Measurements from ENCODE around the gene SLX9.

Gene SLX9

DNA sequence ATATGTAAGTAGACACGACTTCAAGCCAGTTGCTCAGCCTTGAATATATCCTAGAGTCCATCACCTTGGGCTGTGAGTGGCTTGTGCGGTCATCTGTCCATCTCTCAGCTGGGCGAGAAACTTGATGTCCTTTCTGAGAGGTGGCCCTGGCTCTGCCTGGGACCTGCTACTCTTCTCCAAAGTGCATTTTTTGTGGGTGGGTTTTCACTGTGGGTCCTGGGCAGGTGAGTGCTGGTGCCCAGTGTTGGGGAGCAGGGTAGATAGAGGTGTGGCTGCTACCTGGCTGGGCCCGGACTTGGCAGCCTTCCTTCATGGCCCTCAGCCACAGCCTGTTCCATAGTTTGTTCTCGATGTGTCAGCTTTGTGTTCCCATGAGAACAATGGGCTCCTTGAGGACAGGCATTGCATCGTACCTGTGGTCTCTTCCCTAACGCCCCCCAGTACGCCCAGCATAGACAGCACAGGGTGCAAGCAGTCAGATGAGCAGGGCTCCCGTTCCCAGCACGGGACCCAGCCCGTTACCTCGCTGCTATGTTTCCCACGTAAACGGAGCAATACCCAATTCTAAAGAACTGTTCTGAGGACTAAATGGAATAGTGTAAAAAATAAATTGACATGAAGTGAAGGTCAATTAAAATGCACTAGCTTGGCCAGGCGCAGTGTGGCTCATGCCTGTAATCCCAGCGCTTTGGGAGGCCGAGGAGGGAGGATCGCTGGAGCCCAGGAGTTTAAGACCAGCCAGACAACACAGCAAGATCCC, 877 bp upstream of the SLX9 start:
- Mint-ChIP-seq H3K9me3 (no peaks in the 10 kb centered on the region), H3K4me1 (ENCODE audit: low read depth) (peaks cover 41% of the 10 kb centered on the region)

DNA sequence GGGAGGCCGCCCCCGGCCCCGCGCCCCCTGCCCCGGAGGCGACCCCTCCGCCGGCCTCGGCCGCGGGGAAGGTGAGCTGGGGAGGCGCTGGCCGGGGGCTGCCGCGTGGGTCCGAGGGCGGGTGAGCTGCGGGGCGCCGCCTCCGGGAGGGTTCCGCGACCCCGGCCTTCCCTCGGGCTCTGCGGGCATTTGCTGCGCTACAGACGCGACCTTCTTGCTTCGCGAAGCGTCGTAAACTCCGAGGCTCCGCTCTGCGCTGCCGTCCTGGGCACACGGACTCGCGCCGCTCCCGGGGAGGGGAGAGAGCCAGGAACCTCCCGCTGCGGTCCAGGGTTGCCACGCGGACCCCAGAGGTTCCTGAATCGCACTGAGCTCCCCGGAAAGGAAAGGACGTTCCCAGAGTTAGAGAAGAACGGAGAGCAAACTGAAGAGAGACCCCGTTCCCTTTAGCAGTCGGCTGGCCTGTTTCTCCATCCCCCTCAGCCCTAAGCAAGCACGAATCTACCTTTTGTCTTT, 345 bp downstream of the SLX9 start:
- Mint-ChIP-seq H3K4me1 (ENCODE audit: low read depth) (peaks cover 45% of the 10 kb centered on the region), H3K27ac (peak overlapping the region; percentile 97), H3K9me3 (no peaks in the 10 kb centered on the region), H3K36me3 (ENCODE audit: low read depth) (peaks cover 38% of the 10 kb centered on the region), H3K27me3 (no peaks in the 10 kb centered on the region), H3K4me3 (peak overlapping the region; percentile 100)

More for the DNA sequence above, 877 bp upstream of the SLX9 start:
- Mint-ChIP-seq H3K4me3 (peak overlapping the region; percentile 100), H3K36me3 (ENCODE audit: low read depth) (peaks cover 27% of the 10 kb centered on the region), H3K27ac (peak overlapping the region; percentile 82), H3K27me3 (no peaks in the 10 kb centered on the region)

DNA sequence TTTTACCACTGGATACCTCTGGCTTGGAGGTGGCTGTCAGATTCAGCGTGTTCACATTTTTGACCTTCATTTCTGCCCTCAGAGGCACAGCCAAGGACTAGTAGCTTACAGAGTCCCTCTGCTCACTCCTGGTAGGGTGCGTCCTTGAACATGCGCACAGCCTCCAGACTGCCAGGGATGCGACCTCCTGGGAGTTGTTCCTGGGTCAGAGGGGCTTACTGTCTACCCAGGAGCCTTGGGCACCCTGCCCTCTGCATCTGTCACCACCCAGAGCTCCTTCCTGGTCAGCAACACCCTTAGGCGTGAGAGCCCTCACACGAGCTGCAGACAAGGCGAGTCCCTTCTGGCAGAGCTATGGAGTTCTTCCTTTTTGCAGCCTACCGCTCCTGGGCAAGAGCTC, 1.7 kb downstream of the SLX9 start:
- Mint-ChIP-seq H3K9me3 (no peaks in the 10 kb centered on the region), H3K4me1 (ENCODE audit: low read depth) (peaks cover 45% of the 10 kb centered on the region), H3K27ac (peak overlapping the region; percentile 97), H3K4me3 (peak overlapping the region; percentile 100), H3K36me3 (ENCODE audit: low read depth) (peaks cover 47% of the 10 kb centered on the region), H3K27me3 (no peaks in the 10 kb centered on the region)

DNA sequence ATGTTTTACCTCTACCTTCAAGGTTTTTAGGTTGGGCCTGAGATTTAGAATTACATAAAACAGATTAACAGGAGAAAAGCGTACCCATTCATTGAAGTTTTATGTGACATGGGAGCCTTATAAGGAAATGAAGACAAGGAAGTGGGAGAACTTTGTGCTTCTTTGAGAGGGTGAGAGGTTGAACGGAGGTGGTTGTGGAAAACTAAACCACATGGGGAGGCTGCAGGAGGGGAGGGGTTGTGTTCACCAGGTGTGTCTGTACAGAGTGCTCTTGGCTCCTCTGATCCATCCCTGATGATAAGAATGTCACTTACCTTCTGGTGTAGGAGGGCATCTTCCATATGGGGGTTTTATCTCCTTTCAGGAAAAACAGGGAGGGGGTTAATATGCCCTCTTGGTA, 2.7 kb downstream of the SLX9 start:
- Mint-ChIP-seq H3K27me3 (no peaks in the 10 kb centered on the region), H3K36me3 (ENCODE audit: low read depth) (peaks cover 47% of the 10 kb centered on the region), H3K9me3 (no peaks in the 10 kb centered on the region), H3K4me1 (ENCODE audit: low read depth) (peaks cover 45% of the 10 kb centered on the region), H3K27ac (peak overlapping the region; percentile 23), H3K4me3 (peak overlapping the region; percentile 100)

DNA sequence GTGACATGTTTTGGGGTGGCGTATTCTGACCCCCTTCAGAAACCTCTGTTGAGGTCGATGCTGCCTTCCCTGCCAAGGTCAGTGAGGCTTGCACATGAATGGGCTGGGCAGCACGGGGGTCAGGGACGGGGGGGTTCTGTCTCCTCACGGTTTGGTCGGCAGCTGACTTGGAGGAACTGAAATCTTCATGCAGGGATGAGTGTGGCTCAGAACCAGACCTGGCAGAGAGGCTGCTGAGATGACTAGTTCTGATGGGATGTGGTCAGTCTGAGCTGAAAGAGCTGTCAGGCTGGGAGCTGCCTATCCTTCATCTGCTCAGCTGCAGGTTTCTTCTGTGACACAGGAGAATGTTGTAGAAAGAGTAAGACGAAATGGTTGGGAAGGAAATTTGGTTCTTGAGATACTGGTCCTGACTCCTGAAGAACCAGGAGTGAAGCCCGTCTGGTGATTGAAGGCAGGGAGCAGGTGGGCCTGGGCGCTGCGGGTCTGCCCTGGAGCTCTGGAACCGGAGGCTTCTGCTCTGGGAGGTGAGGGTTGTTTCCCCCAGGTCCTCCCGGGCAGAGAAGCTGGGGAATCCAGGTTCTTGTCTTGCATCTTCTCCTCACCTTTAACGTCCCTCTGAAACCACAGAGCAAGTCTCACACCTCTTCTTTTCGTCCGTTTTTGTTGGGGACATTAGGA, 3.3 kb downstream of the SLX9 start:
- Mint-ChIP-seq H3K27ac (no peak overlapping the region), H3K27me3 (no peaks in the 10 kb centered on the region), H3K36me3 (ENCODE audit: low read depth) (peaks cover 47% of the 10 kb centered on the region), H3K4me1 (ENCODE audit: low read depth) (peaks cover 45% of the 10 kb centered on the region), H3K9me3 (no peaks in the 10 kb centered on the region), H3K4me3 (no peak overlapping the region)

DNA sequence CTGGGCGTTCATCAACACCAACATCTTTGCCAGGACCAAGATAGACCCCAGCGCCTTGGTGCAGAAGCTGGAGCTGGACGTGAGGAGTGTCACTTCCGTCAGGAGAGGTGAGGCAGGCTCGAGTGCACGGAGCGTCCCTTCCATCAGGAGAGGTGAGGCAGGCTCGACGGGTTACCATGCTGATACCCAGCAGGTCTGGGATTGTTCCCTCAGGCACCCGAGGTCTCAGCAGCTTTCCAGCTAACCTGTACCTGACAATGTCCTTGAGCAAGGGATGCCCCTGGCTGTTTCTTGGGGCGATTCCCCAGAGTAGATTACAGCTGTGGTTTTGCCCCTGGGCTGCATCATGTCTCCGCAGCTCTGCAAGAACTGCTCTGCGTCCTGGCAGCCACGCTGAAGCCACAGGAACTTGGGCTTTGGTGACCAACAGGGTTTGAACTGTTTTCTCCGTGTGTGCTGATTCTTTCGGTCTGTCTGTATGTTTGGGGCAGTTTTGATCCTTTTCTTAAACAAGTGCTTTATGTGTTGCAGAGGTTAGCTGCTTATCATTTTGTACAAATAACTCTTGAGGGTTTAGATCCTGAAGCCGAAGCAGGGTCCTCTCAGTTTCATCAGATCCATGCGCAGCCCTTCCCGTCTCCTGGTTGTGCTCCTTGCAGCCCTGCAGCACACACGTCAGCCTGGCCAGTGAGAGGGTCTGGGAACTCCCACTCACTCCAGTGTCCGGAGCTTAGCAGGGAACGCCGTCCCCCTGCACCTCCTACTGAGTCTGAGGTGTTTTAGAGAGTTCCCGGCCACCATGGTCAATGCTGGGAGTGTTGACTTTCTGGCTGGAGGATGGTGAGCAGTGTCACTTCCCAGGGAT, 4.1 kb downstream of the SLX9 start:
- Mint-ChIP-seq H3K9me3 (no peaks in the 10 kb centered on the region), H3K4me3 (no peak overlapping the region), H3K4me1 (ENCODE audit: low read depth) (peaks cover 39% of the 10 kb centered on the region), H3K36me3 (ENCODE audit: low read depth) (peaks cover 47% of the 10 kb centered on the region), H3K27ac (no peak overlapping the region), H3K27me3 (no peaks in the 10 kb centered on the region)

DNA sequence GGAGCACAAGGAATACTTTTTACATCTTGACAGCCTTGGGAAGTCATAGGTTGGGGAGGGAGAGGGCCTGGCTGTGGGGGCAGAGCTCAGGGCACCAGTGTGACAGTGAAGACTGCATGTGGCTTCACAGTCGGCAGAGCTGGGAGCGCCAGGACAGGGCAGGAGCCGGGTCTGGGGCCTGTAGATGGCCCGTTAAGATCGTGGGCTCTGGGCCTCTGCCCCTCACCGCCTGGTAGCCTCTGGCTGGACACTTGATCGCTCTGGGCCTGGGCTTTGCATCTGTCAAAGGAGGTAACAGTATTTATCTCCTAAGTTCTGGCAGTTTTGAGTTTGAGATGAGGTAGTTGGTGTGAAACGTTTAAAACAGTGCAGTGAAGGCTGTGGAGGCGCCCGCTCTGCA, 4.8 kb downstream of the SLX9 start:
- peaks cover 47% of the 10 kb centered on the region for H3K36me3 Mint-ChIP-seq (ENCODE audit: low read depth)
- no peaks in the 10 kb centered on the region for H3K9me3 Mint-ChIP-seq
- no peak overlapping the region for H3K27ac Mint-ChIP-seq
- H3K4me1 Mint-ChIP-seq (ENCODE audit: low read depth): peaks cover 36% of the 10 kb centered on the region
- H3K27me3 Mint-ChIP-seq: no peaks in the 10 kb centered on the region
- H3K4me3 Mint-ChIP-seq: no peak overlapping the region

DNA sequence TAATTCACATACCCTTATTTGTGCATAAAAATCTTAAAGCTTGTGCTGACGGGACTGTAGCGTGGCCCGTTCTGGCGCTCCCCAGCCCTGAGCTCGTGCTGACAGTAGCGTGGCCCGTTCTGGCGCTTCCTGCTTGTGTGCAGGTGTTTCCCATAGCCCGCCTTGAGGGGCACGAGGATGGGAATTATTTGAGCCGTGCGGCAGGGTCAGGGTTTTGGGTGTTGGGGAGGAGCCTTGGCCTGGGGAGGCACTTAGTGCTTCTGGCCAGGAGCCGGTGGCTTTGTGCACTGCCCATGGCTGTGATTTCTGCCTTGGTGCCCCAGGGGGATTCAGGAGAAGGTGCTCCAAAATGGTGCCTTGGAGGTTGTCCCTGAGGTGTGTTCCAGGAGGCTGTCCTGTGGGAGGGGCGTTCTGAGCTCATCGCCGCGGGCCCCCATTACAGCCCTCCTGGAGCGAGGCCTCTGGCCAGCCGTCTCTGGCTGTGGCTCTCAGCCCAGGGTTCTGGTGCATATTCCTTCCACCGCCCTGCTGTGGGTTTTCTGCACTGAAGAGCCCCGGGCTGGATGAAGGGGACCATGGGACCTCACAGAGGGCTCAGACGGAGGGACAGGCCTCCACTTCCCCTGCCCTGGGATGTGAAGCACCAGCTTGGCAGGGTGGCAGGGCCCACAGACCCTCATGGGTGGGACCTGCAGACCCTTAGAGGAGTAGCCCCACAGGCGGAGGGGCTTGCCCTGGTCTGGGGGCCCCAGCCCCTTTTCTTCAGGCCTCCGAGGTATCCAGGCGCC, 6.6 kb downstream of the SLX9 start:
- H3K27ac Mint-ChIP-seq: no peak overlapping the region
- peaks cover 42% of the 10 kb centered on the region for H3K36me3 Mint-ChIP-seq (ENCODE audit: low read depth)
- no peaks in the 10 kb centered on the region for H3K9me3 Mint-ChIP-seq
- H3K27me3 Mint-ChIP-seq: no peaks in the 10 kb centered on the region
- no peak overlapping the region for H3K4me3 Mint-ChIP-seq
- H3K4me1 Mint-ChIP-seq (ENCODE audit: low read depth): peaks cover 26% of the 10 kb centered on the region

DNA sequence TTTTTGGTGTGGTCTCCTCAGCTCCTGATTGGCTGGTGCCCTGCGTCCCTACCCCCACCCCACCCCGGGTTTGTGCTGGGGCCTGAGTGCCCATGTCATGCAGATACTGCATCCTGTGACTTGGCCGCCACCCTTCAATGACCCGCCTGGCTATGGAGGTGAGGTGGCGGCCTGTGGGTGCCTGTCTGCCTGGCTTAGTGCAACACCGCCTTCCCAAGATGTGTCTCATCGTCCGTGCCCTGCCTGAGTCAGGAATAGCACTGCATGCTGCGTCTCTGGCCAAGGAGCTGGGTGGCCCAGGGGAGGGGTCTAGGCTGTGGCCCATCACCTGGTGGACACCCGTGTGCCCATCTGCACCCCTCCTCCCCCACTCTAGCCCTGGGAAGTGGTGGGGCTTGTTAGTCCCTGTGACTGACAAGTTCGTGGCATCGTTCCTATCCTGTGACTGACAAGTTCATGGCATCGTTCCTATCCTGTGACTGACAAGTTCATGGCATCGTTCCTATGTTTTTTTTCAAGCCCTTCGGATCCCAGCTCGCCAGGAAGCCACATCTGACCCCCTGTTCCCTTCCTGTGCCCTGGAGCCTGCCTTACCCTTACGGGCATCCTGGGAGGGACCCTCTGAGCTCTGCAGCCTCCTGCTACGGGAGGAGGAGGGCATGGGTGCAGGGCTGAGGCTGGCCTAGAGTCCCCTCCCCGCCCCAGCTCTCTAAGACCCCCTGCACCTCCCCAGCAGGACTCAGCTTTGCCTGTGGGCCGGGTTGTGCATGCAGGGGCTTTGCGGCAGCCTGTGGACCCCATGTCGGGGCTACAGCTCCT, 7.5 kb downstream of the SLX9 start:
- Mint-ChIP-seq H3K27me3 (no peaks in the 10 kb centered on the region), H3K27ac (no peak overlapping the region), H3K9me3 (no peaks in the 10 kb centered on the region), H3K4me1 (ENCODE audit: low read depth) (peaks cover 18% of the 10 kb centered on the region), H3K36me3 (ENCODE audit: low read depth) (peaks cover 40% of the 10 kb centered on the region), H3K4me3 (no peak overlapping the region)

DNA sequence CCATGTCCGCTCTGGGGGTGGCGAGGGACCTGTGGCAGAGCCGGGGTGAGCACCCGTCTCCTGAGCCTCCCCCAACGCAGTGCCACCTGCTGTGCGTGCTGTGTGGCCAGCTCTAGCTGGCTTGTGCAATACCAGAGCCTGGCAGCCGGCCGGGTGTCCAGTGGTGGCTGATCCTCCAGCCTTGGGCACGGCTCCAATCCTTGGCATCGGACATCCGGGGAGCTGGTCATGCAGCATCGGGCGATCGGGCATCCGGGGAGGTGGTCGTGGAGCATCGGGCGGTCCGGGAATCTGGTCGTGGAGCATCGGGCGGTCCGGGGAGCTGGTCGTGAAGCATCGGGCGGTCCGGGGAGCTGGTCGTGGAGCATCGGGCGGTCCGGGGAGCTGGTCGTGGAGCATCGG, 8.1 kb downstream of the SLX9 start:
- Mint-ChIP-seq H3K27ac (no peak overlapping the region), H3K4me3 (no peak overlapping the region)

DNA sequence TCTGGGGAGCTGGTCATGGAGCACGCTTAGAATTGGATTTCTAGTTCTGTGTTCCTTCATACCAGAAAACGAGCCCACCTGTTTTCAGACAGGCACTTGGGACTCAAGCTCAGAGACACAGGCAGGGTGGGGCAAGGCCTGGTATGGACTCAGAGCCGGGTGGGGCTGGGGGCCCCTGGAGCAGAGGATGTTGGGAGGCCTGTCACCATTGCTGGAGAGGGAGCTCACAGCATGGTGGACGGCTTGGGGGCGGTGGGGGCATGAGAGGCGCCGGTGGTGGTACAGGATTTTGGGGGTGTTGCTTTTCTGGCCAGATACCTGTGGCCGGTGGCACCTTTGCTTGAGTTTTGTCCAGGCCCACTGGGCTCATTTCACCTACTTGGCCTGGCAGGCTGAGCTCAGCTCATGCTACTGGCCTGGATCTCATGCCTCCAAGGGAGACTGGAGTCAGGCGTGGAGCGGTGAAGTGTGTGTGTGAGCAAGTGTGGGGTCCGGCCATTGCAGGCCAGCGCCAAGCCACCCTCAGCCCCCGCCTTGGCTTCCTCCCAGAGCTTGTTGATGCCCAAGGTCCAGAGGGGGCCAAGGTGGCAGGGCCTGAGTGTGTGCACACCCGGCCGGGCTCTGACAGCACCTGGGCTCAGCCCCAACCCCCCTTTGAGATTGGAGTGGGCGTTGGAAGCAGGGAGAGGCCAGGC, 8.7 kb downstream of the SLX9 start:
- H3K9me3 Mint-ChIP-seq: no peaks in the 10 kb centered on the region
- H3K4me1 Mint-ChIP-seq (ENCODE audit: low read depth): peaks cover 9% of the 10 kb centered on the region
- H3K27me3 Mint-ChIP-seq: no peaks in the 10 kb centered on the region
- no peak overlapping the region for H3K27ac Mint-ChIP-seq
- H3K36me3 Mint-ChIP-seq (ENCODE audit: low read depth): peaks cover 38% of the 10 kb centered on the region
- no peak overlapping the region for H3K4me3 Mint-ChIP-seq

More for the DNA sequence above, 8.1 kb downstream of the SLX9 start:
- H3K36me3 Mint-ChIP-seq (ENCODE audit: low read depth): peaks cover 38% of the 10 kb centered on the region
- no peaks in the 10 kb centered on the region for H3K27me3 Mint-ChIP-seq
- no peaks in the 10 kb centered on the region for H3K9me3 Mint-ChIP-seq
- peaks cover 12% of the 10 kb centered on the region for H3K4me1 Mint-ChIP-seq (ENCODE audit: low read depth)

DNA sequence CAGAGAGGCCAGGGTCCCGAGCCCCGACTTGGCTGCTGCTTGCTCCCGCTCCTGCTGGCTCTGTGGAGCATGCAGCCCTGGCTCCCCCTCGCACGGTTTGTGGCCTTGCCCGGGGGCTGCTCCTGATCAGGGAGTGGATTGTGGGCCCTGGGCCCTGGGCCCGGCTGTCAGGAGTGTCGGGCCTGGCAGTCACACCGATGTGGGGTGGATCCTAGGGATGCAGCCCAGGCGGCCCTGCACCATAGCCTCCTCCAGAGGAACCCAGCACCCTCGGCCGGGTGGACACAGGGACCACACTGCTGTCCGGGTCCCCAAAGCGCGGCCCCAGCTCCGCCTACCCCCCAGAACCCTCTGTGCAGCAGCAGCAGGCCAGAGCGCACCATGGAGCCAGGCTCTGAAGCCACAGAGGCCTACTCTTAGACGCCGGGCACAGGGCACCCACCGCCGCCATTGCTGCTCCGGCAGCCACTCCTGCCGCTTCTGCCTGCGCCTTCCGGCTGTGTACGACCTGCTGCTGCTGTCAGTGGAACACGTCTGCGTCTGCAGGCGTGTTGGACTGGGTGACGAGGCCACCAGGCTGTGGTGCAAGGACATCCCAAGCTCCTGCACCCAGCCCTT, 9.4 kb downstream of the SLX9 start:
- H3K27me3 Mint-ChIP-seq: no peaks in the 10 kb centered on the region
- H3K4me3 Mint-ChIP-seq: no peak overlapping the region
- H3K9me3 Mint-ChIP-seq: no peaks in the 10 kb centered on the region
- peaks cover 4% of the 10 kb centered on the region for H3K4me1 Mint-ChIP-seq (ENCODE audit: low read depth)
- H3K27ac Mint-ChIP-seq: no peak overlapping the region
- H3K36me3 Mint-ChIP-seq (ENCODE audit: low read depth): peaks cover 36% of the 10 kb centered on the region

DNA sequence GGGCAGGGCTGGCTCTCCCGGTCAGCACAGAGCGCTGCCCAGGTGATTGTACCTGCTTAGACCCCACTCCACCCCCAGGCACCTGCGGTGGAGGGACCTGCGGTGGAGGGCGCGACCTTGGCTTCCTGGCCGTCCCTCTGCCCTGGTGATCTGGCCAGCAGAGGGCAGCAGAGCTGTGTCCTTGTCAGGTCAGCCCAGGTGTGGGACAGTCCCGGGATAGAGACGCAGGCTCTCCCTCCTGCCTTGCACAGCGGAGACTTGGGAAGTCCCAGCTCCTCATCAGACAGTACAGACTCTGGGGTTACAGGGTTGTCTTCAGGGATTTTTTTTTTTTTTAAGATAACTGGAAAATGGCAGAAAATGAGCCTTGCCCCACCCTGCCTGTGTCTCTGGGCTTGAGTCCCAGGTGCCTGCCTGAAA, 10.0 kb downstream of the SLX9 start:
- H3K36me3 Mint-ChIP-seq (ENCODE audit: low read depth): peaks cover 31% of the 10 kb centered on the region
- no peaks in the 10 kb centered on the region for H3K27me3 Mint-ChIP-seq
- H3K4me3 Mint-ChIP-seq: no peak overlapping the region
- H3K4me1 Mint-ChIP-seq (ENCODE audit: low read depth): peaks cover 4% of the 10 kb centered on the region
- no peak overlapping the region for H3K27ac Mint-ChIP-seq
- no peaks in the 10 kb centered on the region for H3K9me3 Mint-ChIP-seq

Measured in stimulated activated naive CD8-positive, alpha-beta T cell treated with anti-CD3 and anti-CD28 coated beads, Interleukin-15, Interleukin-2, amounts not matched to agents 100 ng/mL and 50 ng/mL, for 24 hours (primary cell).